Measurements from ENCODE around the gene MGAT5B.
A peak's percentile ranks its signal among the peaks of the same experiment; 100 is the strongest.
"Not testable (repeated sequence)": the region's sequence is repeated elsewhere in the genome, so short reads cannot be mapped to it uniquely, and the experiment has no call there.

The MGAT5B gene

DNA sequence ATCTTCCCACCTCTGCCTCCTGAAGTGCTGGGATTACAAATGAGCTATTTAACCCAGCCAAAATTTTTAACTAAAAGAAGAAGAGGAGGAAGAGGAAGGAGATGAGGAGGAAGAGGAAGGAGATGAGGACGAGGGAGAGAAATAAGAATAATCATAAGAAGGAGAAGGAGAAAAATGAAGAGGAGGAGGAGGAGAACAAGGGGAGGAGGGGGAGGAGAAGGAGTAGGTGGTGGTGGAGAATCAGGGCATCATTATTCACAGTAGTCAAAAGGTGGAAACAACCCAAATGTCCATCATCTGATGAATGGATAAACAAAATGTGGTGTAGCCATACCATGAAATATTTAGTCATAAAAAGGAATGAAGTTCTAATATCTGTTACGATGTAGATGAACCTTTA lies 21.2 kb upstream of the MGAT5B start:
- DNase-seq (ENCODE audit: low read depth) = no peak

DNA sequence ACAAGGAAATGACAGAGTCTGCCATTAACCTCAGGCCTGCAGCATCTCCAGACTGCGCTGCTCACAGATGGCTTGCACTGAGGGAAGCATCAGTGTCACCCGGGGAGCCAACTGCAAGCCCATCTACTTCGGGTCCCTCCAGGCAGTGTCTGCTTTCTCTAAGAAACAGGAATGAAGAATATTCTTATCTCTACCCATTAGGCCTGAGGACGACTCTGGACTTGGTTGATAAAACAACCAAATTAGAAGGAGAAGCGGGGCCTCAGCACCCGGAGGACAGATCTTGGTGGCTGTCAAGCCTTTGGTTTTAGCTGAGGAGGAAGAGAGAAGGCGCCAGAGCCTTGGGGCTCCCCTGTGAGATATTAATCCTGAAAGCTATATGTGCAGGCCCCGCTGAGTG lies 19.5 kb upstream of the MGAT5B start:
- DNase-seq (ENCODE audit: low read depth) = no peak

DNA sequence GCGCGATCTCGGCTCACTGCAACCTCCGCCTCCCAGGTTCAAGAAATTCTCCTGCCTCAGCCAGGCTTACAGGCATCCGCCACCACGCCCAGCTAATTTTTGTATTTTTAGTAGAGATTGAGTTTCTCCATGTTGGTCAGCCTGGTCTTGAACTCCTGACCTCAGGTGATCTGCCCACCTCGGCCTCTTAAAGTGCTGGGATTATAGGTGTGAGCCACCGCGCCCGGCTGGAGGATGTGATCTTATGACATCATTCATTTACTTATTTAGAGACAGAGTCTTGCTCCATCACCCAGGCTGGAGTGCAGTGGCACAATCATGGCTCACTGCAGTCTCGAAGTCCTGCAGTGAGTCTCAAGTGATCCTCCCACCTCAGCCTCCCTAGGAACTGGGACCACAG lies 19.0 kb upstream of the MGAT5B start:
- not testable (repeated sequence) for DNase-seq (ENCODE audit: low read depth)

DNA sequence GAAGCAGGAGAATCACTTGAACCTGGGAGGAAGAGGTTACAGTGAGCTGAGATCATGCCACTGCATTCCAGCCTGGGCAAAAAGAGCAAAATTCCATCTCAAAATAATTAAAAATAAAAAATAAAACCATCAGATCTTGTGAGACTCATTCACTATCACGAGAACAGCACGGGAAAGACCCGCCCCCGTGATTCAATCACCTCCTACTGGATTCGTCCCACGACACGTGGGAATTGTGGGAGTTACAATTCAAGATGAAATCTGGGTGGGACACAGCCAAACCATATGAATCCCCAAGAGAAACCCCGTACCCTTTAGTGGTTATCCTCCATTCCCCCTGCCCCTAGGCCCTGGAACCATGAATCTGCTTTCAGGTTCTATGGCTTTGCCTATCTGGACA lies 15.4 kb upstream of the MGAT5B start:
- no peak for DNase-seq (ENCODE audit: low read depth)

DNA sequence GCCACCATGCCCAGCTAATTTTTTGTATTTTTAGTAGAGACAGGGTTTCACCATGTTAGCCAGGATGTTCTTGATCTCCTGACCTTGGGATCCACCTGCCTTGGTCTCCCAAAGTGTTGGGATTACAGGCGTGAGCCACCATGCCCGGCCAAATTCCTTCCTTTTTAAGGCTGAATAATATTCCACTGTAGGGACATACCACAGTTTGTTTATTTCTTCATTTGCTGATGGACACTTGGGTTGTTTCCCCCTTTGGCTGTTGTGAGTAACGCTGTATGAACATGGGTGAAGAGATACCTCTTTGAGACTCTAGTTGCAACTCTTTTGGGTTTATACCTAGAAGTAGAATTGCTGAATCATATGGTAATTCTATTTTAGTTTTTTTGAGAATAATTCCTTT lies 13.1 kb upstream of the MGAT5B start:
- no peak for DNase-seq (ENCODE audit: low read depth)

DNA sequence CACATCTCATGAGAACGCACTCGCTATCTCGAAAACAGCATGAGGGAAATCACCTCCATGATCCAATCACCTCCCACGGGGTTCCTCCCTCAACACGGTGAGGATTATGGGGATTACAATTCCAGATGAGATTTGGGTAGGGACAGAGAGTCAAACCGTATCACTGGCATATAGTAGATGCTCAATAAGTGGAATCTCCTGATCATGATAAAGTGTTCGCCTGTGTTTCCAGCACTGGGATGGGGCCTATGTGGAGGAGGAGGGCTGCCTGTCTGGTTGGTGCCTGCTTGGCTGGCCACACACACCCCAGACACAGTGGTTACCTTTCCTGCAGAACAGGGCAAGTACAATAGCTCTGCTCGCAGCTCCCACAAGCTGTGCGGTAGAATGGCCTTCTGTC lies 6.1 kb upstream of the MGAT5B start:
- no peak for DNase-seq (ENCODE audit: low read depth)

DNA sequence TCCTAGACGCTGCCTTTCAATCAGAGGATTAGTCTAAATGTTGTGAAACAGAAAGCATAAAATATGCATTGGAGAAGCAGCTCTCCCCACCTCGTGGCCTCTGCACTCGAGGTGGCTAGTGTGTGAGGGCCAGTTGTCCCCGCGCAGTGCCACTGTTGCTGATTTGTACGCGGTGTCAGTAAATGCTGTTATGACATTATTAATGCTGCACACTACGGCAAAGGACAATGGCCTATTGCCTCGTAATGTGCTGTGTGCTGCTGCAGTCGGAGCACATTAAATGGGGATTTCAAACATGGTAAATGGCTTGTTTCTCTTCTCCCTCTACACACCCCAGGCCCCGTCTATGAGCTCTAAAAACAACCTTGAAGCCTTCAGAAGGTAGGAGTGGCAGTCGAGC lies 5.7 kb upstream of the MGAT5B start:
- DNase-seq (ENCODE audit: low read depth) = no peak

DNA sequence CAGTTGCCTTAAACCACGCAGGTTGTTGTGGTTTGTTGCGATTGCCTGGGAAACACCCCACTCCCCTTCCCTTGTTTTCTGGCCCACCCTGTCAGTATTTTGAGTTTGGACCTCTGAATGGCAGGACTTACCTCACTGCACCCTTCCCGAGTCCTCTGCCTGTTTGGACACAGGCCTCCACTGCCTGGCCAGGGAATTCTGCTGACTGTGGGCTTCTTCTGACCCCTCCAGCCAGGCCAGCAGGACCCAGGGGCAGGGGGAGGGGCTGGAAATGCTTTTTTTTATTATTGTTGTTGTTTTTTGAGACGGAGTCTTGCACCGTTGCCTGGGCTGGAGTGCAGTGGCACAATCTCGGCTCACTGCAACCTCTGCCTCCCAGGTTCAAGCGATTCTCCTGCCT lies 4.2 kb upstream of the MGAT5B start:
- DNase-seq (ENCODE audit: low read depth) = no peak

DNA sequence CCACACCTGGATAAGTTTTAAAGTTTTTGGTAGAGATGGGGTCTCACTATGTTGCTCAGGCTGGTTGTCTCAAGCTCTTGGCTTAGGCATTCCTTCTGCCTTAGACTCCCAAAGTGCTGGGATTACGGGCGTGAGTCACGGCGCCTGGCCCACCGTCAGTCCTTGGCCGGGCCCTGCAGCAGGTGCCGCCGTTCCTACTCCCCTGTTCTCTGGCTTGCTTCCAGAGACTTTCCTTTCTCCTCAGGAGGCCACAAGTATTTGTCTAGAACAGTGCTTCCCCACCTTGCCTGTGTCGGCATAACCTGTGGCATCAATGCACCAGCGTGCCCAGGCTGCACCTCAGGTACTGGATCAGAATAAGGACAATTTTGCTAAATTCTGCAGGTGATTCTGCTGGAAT lies 3.0 kb upstream of the MGAT5B start:
- DNase-seq (ENCODE audit: low read depth) = no peak

DNA sequence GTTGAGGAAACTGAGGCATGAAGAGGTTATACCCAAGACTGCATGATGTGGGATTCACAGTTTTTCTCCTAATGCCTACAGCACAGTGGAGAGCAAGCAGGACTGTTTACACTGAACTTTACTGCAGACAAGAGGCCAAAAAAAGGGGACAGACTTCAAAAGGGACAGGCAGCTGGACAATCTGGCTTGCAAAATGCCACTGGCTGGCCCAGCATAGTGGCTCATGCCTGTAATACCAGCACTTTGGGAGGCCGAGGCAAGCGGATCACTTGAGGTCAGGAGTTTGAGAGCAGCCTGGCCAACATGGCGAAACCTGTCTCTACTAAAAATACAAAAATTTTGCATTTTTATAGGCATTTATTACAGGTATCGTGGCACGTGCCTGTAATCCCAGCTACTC lies 2.0 kb upstream of the MGAT5B start:
- DNase-seq (ENCODE audit: low read depth) = no peak

DNA sequence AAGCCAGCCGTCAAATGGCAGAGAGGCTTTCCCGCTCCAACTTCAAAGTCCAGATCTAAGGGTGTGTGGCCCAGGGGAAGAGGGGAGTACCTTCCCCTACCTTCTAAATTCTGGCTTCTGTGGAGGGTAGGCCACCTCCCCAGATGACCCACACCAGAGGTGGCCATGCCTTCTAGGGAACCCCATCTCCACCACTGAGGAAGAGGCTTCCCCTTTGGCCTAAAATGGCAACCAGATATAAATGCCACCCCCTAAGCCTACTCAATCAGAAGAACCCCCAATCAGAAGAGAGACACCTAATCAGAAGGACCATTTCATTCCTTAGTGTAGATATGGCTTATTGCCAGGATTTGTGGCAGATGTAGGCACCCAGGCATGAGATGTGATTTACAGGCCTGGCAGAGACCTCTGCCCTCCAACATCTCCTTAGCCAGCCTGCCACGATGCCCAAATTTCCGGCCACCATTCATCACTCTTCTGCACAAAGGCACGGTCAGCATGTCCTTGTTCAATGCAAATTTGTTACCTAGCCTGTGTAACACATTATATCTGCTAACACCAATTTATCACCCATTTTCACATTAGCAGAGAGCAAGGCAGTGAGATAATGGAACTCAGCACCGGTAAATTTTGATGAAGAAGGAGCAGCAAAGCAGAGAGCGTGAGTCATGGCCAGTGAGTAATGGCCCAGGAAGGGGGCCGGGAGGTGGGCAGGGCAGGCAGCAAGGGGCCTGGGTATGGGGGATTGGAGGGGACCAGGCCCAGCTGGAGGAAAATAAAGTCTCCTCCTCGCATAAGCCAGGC lies 1.2 kb upstream of the MGAT5B start:
- no peak for DNase-seq (ENCODE audit: low read depth)

DNA sequence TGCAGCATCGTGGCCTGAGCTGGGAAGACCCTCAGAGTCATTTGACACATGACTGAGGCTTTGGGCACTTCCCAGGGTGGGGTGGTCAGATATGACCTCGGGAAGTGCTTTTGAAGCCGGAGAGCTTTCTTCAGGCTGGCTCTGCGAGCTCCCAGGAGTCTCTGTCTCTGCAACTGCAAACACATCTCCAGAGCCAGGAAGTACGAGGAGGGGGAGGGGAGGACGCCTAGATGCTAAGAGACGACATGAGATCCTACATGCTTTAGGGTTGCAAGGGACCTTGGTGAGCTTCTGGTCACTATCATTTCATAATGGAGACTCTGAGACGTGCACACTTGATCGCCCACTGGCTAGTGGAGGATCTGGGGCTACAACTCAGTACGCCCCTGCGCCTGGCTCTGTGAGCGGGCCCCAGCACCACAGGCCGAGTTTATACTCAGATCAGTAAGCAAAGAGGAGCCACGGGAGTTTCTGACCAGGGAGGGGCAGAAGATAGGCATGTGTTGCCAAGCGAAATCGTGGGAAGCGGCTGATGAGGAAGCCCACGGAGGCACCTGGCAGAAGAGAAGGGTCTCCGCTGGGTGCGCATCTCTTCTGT lies 527 bp upstream of the MGAT5B start:
- DNase-seq (ENCODE audit: low read depth) = no peak

DNA sequence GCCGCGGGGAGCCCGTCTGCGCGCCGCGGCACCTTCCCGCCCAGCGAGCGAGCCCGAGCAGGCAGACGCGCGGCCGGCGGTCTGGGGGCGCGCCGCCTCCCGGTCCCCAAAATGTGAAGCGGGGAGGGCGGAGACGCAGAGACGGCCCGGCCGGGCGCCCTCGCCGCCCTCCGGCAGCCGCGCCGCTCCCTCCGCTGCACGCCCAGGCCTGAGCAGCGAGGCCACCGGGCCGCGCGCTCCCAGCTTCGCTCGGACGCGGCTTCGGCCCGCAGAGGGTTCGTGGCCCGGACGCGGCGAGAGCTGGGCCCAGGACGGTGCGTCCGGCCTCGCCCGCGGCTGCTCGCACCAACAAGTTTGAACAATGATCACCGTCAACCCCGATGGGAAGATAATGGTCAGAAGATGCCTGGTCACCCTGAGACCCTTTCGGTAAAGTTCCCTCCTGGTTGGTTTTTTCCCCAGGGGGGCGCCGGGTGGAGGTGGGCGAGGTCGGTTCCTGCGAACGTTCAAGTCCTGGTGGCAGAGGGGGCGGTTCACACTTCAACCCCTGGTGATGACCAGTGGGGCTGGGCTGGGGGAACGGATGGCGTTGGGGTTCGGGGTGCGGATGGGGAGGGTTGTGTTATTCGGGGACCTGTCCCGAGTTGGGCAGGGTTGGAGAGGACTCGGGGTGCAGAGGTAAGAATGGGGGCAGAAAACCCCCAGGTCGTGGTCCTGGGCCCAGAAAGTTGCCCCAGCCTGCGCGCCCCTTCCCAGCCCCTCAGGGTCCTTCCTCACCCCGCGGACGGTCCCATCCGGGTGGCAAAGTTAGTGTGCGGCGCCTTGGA lies 678 bp downstream of the MGAT5B start:
- no peak for DNase-seq (ENCODE audit: low read depth)

DNA sequence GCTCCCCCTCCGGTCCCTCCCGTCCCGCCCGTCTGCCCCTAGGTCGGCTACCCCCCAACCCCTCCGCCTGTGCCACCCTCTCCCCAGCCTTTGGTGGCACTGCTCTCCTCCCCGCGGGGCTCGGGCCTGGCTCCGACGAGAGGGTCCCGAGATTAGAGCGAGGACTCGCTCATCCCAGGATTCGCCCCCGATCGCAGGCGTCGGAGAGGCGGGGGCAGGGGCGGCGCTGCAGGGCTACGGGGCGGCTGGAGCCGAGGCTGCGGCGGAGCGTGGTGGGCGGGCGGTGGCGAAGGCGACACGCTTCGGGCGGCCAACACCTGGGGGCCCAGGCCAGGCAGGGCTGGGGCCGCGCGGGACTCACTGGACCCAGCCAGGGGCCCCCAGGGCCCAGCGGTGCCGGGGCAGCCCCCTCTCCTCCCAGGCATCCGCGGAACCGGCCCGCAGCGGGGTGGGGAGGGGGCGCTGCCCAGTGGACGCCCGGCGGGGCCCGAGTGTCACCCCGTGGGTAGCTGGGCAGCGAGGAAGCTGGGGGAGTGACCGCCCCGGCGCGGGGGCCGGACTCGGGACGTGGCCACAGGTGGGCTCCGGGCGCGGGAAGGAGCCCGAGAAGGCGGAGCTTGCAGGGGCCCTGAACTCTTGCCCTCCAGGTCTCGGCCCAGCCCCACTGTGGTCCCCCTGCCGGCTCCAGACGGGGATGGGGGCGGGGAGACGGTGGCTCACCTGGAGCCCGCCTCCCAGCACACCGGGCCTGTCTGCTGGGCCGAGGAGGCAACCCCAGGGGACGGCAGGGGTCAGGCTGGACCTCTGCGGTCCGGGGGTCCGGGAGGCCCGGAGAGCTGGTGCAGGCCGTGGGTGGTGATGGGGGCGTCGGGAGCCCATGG lies 1.5 kb downstream of the MGAT5B start:
- DNase-seq (ENCODE audit: low read depth) = no peak

DNA sequence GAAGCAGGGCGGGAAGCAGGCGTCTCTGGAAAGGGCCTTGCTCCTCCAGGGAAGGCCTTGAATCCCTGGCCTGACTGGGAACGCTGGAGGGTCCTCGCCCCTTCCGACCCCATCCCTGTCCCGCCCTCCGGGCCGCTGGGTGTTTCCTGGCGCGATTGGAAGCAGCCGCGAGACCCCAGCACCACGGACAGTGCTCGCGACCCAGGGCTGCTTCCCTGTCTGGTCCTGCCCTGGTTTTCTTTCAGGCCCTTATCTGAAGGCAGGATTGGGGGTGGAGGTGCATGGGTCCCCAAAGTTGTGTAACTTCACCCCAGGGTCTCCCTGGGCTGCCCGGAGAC lies 2.1 kb downstream of the MGAT5B start:
- DNase-seq (ENCODE audit: low read depth) = no peak

DNA sequence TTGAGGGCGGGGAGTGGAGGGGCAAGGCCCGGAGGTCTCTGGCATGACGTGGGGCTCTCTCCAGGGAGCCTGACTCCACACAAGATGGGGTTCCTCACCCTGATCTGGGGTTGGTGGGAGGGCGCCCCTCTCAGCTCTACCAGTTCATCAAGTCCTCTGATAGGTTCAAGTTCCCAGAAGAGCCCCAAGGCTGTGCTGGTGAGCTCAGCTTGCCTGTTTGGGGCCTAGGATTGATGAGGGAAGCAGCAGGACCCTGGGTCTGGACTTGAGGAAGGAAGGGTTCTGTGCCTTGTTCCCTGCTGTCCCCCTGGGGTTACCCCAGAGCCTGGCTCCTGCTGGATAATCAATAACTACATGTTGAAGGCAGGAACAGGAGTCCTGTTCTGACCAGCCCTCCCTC lies 3.5 kb downstream of the MGAT5B start:
- DNase-seq (ENCODE audit: low read depth) = no peak

DNA sequence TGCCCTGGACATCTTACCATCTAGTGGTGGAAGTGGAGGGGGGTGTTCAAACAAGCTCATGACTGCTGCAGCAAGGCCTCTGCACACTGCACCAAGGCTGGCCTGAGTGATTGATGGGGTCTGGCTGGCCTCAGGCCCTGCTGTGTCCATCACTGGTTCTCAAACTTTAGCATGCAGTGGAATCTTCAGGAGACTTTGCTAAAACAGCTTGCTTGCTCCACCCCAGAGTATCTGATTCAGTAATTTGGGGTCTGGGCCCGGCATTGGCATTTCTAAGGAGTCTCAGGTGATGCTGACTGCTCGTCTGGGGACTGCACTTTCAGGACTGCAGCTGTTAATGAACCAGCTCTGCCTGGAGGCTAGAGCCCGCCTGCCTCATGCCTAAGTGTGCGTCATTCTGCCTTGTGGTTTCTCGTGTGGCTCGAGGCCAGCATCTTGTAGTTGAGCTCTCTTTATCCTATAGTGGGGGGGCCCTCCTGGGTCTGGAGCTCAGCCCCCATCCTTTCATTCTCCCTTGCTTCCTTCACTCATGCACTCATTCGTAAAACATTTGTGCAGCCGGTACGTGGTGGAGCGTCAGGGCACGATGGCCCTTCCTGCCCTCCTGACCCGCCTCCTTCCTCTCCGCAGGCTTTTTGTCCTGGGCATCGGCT lies 4.1 kb downstream of the MGAT5B start:
- DNase-seq (ENCODE audit: low read depth) = peak; percentile 84

DNA sequence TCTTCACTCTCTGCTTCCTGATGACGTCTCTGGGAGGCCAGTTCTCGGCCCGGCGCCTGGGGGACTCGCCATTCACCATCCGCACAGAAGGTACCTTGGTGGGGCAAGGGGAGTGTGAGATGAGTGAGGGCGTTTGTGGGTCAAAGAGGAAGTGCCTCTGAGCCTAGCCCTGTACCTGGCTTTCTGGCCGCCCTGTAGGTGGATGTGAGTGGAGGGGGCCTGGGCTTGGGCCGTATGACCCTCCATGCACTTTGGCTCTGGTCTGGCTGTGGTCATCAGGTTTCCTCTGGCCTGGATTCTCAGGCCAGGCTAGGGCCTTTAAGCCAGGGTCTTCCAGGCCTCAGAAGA lies 4.6 kb downstream of the MGAT5B start:
- DNase-seq (ENCODE audit: low read depth) = no peak

DNA sequence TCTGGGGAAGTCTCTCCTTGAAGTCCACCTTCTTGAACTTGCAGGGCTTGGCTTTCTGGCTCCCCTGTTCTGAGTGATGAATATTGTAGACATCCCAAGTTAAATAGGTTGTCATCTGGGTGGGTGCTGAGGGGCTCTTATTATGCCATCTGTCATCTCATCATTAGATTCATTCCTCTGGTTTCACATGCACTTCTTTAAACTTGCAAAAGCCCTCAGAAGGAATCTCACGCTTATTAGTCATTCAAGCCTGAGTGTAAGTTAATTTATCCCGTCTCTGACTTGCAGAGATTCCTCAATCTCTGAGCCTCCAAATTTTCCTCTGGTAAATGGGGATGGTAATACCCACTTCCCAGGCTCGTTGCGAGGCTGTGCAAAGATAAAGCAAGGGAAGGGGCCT lies 5.7 kb downstream of the MGAT5B start:
- peak; percentile 45 for DNase-seq (ENCODE audit: low read depth)

DNA sequence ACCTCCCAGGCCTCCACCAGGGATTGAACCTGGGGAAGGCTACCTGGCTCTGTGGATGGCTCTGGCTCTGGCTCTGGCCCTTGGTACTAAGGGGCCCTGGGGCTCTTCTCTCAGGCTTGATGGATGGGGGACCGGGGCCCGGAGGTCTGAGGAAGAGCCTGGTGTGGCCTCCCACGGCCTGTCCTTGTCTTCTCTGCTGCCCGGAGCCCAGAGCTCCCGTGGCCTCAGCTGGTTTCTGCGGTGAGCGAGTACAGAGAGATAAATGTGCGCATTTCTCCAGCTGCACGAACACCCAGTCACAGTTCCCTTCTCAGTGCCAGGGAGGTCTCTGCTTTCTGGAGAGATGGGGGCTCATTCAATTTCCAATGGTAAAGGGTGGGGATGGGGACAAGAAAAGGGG lies 9.2 kb downstream of the MGAT5B start:
- no peak for DNase-seq (ENCODE audit: low read depth)

DNA sequence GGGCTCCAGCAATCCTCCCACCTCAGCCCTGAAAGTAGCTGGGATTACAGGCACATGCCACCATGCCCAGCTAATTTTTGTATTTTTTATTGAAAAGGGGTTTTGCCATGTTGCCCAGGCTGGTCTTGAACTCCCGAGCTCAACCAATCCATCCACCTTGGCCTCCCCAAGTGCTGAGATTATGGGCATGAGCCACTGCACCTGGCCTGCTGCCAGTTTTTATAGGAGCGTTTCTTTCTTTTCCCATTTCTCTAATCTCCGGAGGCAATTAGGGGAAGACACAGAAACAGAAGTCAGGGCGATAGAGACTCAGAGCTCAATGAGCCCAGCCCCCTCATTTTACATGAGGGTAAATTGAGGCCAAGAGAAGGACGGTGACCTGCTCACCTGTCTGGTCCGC lies 10.4 kb downstream of the MGAT5B start:
- no peak for DNase-seq (ENCODE audit: low read depth)

DNA sequence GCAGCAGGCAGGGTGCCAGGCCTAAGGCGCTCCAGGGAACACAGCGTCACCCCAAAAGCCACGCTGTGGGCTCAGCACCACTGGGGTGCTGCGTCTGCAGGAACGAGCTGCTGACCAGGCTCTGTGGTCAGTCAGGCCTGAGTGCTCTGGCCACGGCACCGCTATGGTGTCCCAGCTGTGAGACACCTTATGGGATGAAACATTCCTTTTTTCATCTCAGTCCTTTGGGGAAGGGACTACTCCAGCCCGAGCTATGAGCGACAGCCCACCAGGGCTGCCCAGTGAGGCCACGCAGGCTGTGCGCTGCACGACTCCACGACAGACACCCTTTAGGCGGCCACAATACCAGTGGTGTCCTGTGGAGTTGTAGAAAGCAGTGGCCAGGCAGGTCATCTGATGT lies 11.1 kb downstream of the MGAT5B start:
- no peak for DNase-seq (ENCODE audit: low read depth)

All from GM04503 (cell line).